ENCODE results near the gene UBE2J2. TPM values are rescaled to one million over a fixed set of nuclear protein-coding genes. Genes with fewer than 3 reads are reported as not detected.
A peak's percentile ranks its signal among the peaks of the same experiment; 100 is the strongest.

The UBE2J2 gene
- total RNA-seq, 1 donor from 2014 or later: 73.8 TPM

GRCh38 chr1:1274299-1274930 is 761 bp upstream of the UBE2J2 start:
- peak overlapping the region; percentile 80 for H3K4me3 Mint-ChIP-seq
- no peak for DNase-seq (ENCODE audit: extremely low spot score, unreplicated experiment)
- no peaks in the 10 kb centered on the region for H3K27me3 Mint-ChIP-seq
- H3K36me3 Mint-ChIP-seq: peaks cover 5% of the 10 kb centered on the region
- TF ChIP-seq CTCF (conservative IDR thresholded peaks at IDR 0.05): no peak
- peaks cover 26% of the 10 kb centered on the region for H3K4me1 Mint-ChIP-seq (ENCODE audit: unreplicated experiment)
- no peaks in the 10 kb centered on the region for H3K9me3 Mint-ChIP-seq
- peak overlapping the region; percentile 64 for H3K27ac Mint-ChIP-seq

- Mint-ChIP-seq H3K9me3 (no peaks in the 10 kb centered on the region), H3K27me3 (no peaks in the 10 kb centered on the region), H3K27ac (peak overlapping the region; percentile 84), H3K4me3 (peak overlapping the region; percentile 90), H3K36me3 (peaks cover 5% of the 10 kb centered on the region), H3K4me1 (ENCODE audit: unreplicated experiment) (peaks cover 26% of the 10 kb centered on the region)
- no peak for DNase-seq (ENCODE audit: extremely low spot score, unreplicated experiment)
- TF ChIP-seq CTCF (conservative IDR thresholded peaks at IDR 0.05): no peak
Observed at GRCh38 chr1:1273209-1273511, 494 bp downstream of the UBE2J2 start.

- no peak for TF ChIP-seq CTCF (conservative IDR thresholded peaks at IDR 0.05)
- Mint-ChIP-seq H3K4me1 (ENCODE audit: unreplicated experiment) (peaks cover 26% of the 10 kb centered on the region), H3K36me3 (peaks cover 5% of the 10 kb centered on the region), H3K27me3 (no peaks in the 10 kb centered on the region), H3K4me3 (peak overlapping the region; percentile 90), H3K9me3 (no peaks in the 10 kb centered on the region), H3K27ac (peak overlapping the region; percentile 84)
- no peak for DNase-seq (ENCODE audit: extremely low spot score, unreplicated experiment)
Observed at GRCh38 chr1:1272341-1273208, 1.1 kb downstream of the UBE2J2 start.

GRCh38 chr1:1270813-1271212 is 2.8 kb downstream of the UBE2J2 start:
- no peak for DNase-seq (ENCODE audit: extremely low spot score, unreplicated experiment)
- TF ChIP-seq CTCF (conservative IDR thresholded peaks at IDR 0.05): no peak
- Mint-ChIP-seq H3K9me3 (no peaks in the 10 kb centered on the region), H3K4me1 (ENCODE audit: unreplicated experiment) (peaks cover 26% of the 10 kb centered on the region), H3K4me3 (peak overlapping the region; percentile 74), H3K36me3 (peaks cover 5% of the 10 kb centered on the region), H3K27me3 (no peaks in the 10 kb centered on the region), H3K27ac (peak overlapping the region; percentile 60)

GRCh38 chr1:1268284-1268682 is 5.4 kb downstream of the UBE2J2 start:
- no peaks in the 10 kb centered on the region for H3K9me3 Mint-ChIP-seq
- TF ChIP-seq CTCF (conservative IDR thresholded peaks at IDR 0.05): no peak
- H3K27ac Mint-ChIP-seq: no peak overlapping the region
- peaks cover 5% of the 10 kb centered on the region for H3K36me3 Mint-ChIP-seq
- H3K4me1 Mint-ChIP-seq (ENCODE audit: unreplicated experiment): peaks cover 26% of the 10 kb centered on the region
- no peak overlapping the region for H3K4me3 Mint-ChIP-seq
- DNase-seq (ENCODE audit: extremely low spot score, unreplicated experiment): no peak
- H3K27me3 Mint-ChIP-seq: no peaks in the 10 kb centered on the region

Measured in type B pancreatic cell (in vitro differentiated cells).